Regular cardiac myocyte (primary cell): ENCODE results near the gene ASIC1. TPM values are rescaled to one million over a fixed set of nuclear protein-coding genes. Genes with fewer than 3 reads are reported as not detected.

Experiments
- total RNA-seq: library from RNA; depleted of rRNA; stranded (reverse); fragments of >200 nt; gene quantifications from 2 replicates; pipeline ENCODE4 v1.2.3, GENCODE V29; 2014

ASIC1 gene
- total RNA-seq, result 0.58 and 0.85 TPM in 2 replicates

GRCh38 chr12:50057000-50057841 is at the start of gene ASIC1:
TSS of gene ASIC1 (plus strand) at chr12:50057596. CDS start at chr12:50058767, 1,171 bp downstream.

GRCh38 chr12:50025187-50026059 is 32.0 kb upstream of the ASIC1 start, which contains the start of gene RACGAP1:
TSS of gene RACGAP1 (minus strand) at chr12:50025494. CDS start at chr12:50016715, 8,779 bp downstream.

GRCh38 chr12:50084775-50085614 is 27.6 kb downstream of the ASIC1 start, which contains the start of gene SMARCD1:
TSS of gene SMARCD1 (plus strand) at chr12:50085342. CDS start at chr12:50085370, 28 bp downstream.

GRCh38 chr12:50103767-50104321 is 46.4 kb downstream of the ASIC1 start, which contains the start of gene GPD1:
TSS of gene GPD1 (plus strand) at chr12:50104008. CDS start at chr12:50104051, 43 bp downstream.

GRCh38 chr12:50111693-50112455 is 54.5 kb downstream of the ASIC1 start, which contains the start of gene COX14:
TSS of gene COX14 (plus strand) at chr12:50112236. CDS start at chr12:50120044, 7,808 bp downstream.

Other genes starting within 250 kb of the ASIC1 start
- 11.5 and 12.7 TPM in 2 replicates for gene NCKAP5L, start 229.2 kb upstream of the ASIC1 start, total RNA-seq
- 4.2 and 5.1 TPM in 2 replicates for gene BCDIN3D, start 214.5 kb upstream of the ASIC1 start, total RNA-seq
- gene FAIM2, start 153.7 kb upstream of the ASIC1 start, total RNA-seq, result 0.77 and 1.7 TPM in 2 replicates
- not detected in 2 replicates for gene AQP2, start 106.9 kb upstream of the ASIC1 start, total RNA-seq
- 0.19 TPM in 1 of 2 replicates, not detected in the other for gene AQP5, start 95.7 kb upstream of the ASIC1 start, total RNA-seq
- under 0.01 TPM in 1 of 2 replicates, not detected in the other for gene AQP6, start 84.6 kb upstream of the ASIC1 start, total RNA-seq
- gene RACGAP1, start 32.1 kb upstream of the ASIC1 start, total RNA-seq, result 27.1 and 123 TPM in 2 replicates
- gene SMARCD1, start 27.7 kb downstream of the ASIC1 start, total RNA-seq, result 19.7 and 32.2 TPM in 2 replicates
- gene GPD1, start 46.4 kb downstream of the ASIC1 start, total RNA-seq, result under 0.01 and 0.56 TPM in 2 replicates
- gene COX14, start 54.6 kb downstream of the ASIC1 start, total RNA-seq, result 44.7 and 51.9 TPM in 2 replicates
- gene CERS5, start 109.8 kb downstream of the ASIC1 start, total RNA-seq, result 32.1 and 44.3 TPM in 2 replicates
- 113 and 140 TPM in 2 replicates for gene LIMA1, start 225.9 kb downstream of the ASIC1 start, total RNA-seq